ENCODE results near the gene DACH1.

DACH1 gene

DNA sequence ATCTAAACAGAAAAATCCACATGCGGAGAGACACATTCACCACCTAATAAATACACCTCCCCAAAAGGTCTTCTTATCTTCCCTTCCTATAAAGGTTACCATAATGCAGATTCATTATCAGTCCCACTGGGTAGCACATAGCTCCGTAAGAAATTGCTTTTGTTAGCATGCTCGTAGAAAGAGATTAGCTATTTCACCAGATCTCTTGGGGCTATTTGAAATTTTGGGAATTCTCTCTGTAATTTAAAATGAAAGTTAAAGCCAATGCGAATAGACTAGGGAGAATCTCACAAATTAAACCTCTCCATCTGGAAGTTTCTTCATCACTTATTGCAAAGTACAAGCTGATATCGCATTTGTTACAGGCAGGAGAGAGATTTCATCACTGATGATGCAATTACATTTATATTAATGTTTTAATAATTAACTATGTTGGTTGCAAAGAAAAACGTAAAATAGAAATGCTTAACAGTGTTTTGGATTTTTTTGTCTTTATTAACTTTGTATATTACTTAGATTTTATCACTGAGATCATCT, 12.9 kb upstream of the DACH1 start (continued):
- TF ChIP-seq TCF4 (CRISPR knock-in tag; IDR thresholded peaks at IDR 0.05; ENCODE audit: borderline replicate concordance) (no peak), ESRRG (CRISPR knock-in tag; IDR thresholded peaks at IDR 0.05) (no peak), ZFP3 (CRISPR knock-in tag; IDR thresholded peaks at IDR 0.05) (no peak)
- TF ChIP-seq, protein P1, sequence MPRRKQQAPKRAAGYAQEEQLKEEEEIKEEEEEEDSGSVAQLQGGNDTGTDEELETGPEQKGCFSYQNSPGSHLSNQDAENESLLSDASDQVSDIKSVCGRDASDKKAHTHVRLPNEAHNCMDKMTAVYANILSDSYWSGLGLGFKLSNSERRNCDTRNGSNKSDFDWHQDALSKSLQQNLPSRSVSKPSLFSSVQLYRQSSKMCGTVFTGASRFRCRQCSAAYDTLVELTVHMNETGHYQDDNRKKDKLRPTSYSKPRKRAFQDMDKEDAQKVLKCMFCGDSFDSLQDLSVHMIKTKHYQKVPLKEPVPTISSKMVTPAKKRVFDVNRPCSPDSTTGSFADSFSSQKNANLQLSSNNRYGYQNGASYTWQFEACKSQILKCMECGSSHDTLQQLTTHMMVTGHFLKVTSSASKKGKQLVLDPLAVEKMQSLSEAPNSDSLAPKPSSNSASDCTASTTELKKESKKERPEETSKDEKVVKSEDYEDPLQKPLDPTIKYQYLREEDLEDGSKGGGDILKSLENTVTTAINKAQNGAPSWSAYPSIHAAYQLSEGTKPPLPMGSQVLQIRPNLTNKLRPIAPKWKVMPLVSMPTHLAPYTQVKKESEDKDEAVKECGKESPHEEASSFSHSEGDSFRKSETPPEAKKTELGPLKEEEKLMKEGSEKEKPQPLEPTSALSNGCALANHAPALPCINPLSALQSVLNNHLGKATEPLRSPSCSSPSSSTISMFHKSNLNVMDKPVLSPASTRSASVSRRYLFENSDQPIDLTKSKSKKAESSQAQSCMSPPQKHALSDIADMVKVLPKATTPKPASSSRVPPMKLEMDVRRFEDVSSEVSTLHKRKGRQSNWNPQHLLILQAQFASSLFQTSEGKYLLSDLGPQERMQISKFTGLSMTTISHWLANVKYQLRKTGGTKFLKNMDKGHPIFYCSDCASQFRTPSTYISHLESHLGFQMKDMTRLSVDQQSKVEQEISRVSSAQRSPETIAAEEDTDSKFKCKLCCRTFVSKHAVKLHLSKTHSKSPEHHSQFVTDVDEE (CRISPR knock-in tag; IDR thresholded peaks at IDR 0.05): no peak

GRCh38 chr13:71879129-71879535, 12.1 kb upstream of the DACH1 start:
- ATAC-seq: peak; percentile 90
- TF ChIP-seq ARNTL (CRISPR knock-in tag; IDR thresholded peaks at IDR 0.05; ENCODE audit: borderline replicate concordance, low read depth) (no peak), SNAI2 (CRISPR knock-in tag; IDR thresholded peaks at IDR 0.05) (no peak)

DNA sequence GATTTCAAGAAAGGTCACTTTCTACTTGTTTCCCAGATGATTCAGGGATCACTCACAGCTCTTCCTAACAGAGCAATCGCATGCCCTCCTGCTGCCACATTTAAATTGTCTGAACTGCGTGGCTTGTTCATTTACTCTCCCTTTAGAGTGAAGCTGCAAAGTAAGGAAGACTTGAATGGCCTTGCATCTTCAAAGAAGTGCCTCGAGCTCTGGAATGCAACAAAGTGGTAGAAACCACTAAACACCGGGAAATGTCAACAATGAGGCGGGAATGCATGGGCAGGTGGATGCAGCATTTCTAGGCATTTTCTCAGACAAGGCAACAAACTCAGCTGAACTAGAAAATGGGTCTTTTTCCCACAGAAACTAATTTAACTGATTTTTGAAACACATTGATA, 10.3 kb upstream of the DACH1 start:
- no peak for TF ChIP-seq RARB (CRISPR knock-in tag; IDR thresholded peaks at IDR 0.05)
- TF ChIP-seq BACH2 (CRISPR knock-in tag; IDR thresholded peaks at IDR 0.05; ENCODE audit: borderline replicate concordance): no peak

DNA sequence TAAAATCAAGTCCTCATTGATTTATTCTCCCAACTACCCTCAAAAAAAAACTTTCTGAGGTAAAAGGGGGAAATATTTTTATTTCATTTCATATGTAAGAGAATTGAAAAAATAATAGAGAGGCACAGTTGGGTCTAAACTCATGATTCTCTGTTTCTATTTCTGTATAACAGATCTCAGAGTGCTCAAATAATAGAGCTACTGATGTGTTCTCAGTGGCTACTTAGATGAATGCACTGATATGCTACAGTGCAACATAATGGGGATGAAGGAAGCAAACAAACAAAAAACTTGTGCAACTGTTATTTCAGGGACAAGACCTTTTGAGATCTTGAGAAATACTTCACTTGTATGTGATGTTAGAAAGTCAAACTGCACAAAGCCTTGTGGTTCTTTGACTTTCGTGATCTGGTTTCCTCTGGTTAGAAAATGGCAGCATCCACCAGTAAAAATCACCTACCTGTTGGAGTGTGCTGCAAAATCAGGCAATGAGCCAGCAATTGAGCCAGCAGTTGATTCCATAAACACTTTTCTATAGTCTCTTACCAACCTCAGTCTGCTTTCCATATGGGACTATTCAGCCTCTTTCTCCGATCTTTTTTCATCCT, 9.7 kb upstream of the DACH1 start:
- no peak for TF ChIP-seq ZFP3 (CRISPR knock-in tag; IDR thresholded peaks at IDR 0.05)
- TF ChIP-seq ARNTL (CRISPR knock-in tag; IDR thresholded peaks at IDR 0.05; ENCODE audit: borderline replicate concordance, low read depth): no peak
- TF ChIP-seq SNAI2 (CRISPR knock-in tag; IDR thresholded peaks at IDR 0.05): no peak
- TF ChIP-seq, protein P2, sequence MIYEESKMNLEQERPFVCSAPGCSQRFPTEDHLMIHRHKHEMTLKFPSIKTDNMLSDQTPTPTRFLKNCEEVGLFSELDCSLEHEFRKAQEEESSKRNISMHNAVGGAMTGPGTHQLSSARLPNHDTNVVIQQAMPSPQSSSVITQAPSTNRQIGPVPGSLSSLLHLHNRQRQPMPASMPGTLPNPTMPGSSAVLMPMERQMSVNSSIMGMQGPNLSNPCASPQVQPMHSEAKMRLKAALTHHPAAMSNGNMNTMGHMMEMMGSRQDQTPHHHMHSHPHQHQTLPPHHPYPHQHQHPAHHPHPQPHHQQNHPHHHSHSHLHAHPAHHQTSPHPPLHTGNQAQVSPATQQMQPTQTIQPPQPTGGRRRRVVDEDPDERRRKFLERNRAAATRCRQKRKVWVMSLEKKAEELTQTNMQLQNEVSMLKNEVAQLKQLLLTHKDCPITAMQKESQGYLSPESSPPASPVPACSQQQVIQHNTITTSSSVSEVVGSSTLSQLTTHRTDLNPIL (CRISPR knock-in tag; IDR thresholded peaks at IDR 0.05; ENCODE audit: low read depth): no peak
- TF ChIP-seq TOX (CRISPR knock-in tag; IDR thresholded peaks at IDR 0.05; ENCODE audit: borderline replicate concordance): no peak
- no peak for TF ChIP-seq ZNF70 (CRISPR knock-in tag; IDR thresholded peaks at IDR 0.05)
- ATAC-seq: no peak

More for the DNA sequence above, 10.3 kb upstream of the DACH1 start:
- ATAC-seq: no peak

- TF ChIP-seq PATZ1 (CRISPR knock-in tag; IDR thresholded peaks at IDR 0.05; ENCODE audit: borderline replicate concordance) (no peak), ZNF70 (CRISPR knock-in tag; IDR thresholded peaks at IDR 0.05) (no peak), ARNTL (CRISPR knock-in tag; IDR thresholded peaks at IDR 0.05; ENCODE audit: borderline replicate concordance, low read depth) (no peak), TOX (CRISPR knock-in tag; IDR thresholded peaks at IDR 0.05; ENCODE audit: borderline replicate concordance) (no peak), CSDC2 (CRISPR knock-in tag; IDR thresholded peaks at IDR 0.05) (no peak), ISL1 (CRISPR knock-in tag; IDR thresholded peaks at IDR 0.05) (no peak), PPARA (CRISPR knock-in tag; IDR thresholded peaks at IDR 0.05; ENCODE audit: borderline replicate concordance) (no peak), ZFP3 (CRISPR knock-in tag; IDR thresholded peaks at IDR 0.05) (no peak), ESRRG (CRISPR knock-in tag; IDR thresholded peaks at IDR 0.05) (no peak), OSR1 (CRISPR knock-in tag; IDR thresholded peaks at IDR 0.05) (no peak)
- TF ChIP-seq, protein P1 (CRISPR knock-in tag; IDR thresholded peaks at IDR 0.05): no peak
- ATAC-seq: no peak
These were observed 8.8 kb upstream of the DACH1 start for GRCh38 chr13:71875823-71876222.

Measured in SK-N-SH treated with all-trans-retinoic acid at 6 μM for 48 hours (cell line).